Stimulated activated CD8-positive, alpha-beta memory T cell treated with anti-CD3 and anti-CD28 coated beads, Interleukin-12 subunit alpha, Interleukin-12 subunit beta, amount 100 ng/mL, for 24 hours (primary cell): ENCODE measurements around the gene TYMS.

ENCODE experiments used
- DNase-seq: peaks from one replicate; pipeline ENCODE4 v3.0.0-alpha.2; 2020; ENCODE audit errors: extremely low read depth

Gene TYMS

DNA sequence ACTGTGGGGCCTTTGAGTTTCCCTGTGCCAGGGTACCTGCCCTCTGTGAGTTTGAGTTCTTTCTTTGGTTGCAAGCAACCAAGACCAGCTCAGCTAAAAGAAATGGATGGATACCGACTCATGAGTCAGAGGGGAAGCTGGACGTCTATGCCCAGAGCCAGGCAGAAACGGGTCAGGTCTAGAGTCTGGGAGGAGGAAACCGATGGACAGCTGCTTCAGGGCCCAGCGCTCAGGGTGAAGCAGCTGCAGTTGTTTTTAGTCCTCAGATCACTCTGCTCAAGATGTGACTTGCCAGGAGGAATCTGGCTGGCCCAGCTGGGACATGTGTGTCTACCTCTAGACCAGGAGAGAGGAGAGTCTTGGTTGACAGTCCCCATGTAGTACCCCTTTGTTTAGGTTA lies 10.1 kb upstream of the TYMS start:
- no peak for DNase-seq

DNA sequence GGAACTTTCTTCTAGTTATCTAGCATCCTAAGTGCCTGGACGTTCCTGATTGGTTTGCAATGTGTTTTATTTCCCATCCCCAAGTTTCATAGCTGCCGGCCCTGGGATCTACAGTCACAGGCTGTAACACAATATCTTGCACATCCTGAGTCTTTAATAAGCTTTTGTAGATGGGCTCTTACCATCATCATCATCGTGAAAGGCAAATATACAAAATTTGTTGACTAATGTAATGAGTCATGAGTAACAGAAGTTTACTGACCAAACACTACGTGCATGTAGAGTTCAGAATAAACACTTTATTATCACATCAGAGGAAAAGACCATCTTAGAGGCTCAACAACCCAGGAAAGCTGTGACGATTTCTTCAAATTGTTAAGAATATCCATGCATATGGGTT lies 8.1 kb upstream of the TYMS start:
- no peak for DNase-seq

DNA sequence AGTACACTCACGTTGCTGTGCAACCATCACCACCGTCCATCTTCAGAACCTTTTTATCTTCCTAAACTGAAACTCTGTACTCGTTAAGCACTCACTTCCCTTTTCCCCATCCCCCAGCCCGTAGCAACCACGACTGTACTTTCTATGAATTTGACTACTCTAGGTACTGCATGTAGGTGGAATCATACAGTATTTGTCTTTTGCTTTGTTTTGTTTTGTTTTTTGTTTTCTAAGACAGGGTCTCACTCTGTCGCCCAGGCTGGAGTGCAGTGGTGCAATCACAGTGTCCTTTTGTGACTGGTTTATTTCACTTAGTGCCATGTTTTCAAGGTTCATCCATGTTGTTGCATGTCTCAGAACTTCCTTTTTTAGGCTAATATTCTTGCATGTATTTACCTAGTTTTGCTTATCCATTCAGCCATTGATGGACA lies 7.0 kb upstream of the TYMS start:
- DNase-seq = no peak

DNA sequence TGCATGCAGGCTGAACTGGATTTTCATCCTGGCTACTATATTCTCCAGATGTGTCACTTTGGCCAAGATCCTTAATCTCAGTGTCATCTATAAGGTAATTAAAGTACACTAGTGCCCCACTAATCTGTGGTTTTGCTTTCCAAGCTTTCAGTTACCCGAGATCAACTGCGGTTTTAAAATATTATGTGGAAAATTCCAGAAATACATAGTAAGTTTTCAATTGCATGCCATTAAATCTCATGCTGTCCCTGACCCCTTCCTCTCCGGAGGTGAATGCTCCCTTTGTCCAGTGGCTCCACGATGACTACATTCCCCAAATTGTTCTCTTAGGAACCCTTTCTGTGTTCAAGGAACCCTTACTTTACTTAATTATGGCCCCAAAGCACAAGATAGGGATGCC lies 5.3 kb upstream of the TYMS start:
- DNase-seq = no peak

DNA sequence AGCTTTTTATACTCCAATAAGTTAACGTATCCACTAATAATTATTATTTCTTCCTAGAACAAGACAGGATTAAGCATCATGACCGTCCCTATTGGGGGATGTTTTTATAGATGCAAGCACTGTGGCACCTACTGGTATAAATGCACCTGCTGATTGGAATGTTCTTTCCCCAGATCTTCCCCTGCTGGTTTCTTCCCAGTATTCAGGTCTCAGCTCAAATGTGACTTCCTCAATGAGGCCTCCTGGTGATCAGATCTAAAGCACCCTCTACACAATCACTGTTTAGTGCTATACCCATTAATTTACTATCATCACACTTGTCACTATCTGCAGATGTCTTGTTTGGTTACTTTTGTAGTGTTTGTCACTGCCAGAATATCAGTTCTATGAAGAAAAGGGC lies 3.9 kb upstream of the TYMS start:
- DNase-seq = no peak

DNA sequence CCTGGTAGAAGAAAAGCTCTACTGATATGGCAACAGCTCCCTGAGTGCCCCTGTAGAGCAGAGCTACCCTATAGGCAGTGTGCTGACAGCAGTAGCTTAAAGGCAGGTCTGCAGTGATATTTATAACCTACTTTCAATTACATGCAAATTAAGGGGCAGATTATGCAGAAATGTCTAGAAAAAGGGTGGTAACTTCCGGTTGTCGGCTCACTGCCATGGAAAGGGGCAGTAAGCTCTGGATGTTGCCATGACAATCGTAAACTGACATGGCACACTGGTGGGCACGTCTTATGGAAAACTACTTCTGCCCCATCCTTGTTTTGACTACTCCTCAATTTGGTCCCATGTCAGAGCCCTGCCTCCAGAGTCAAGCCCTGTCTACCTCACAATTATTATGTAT lies 2.9 kb upstream of the TYMS start:
- no peak for DNase-seq

DNA sequence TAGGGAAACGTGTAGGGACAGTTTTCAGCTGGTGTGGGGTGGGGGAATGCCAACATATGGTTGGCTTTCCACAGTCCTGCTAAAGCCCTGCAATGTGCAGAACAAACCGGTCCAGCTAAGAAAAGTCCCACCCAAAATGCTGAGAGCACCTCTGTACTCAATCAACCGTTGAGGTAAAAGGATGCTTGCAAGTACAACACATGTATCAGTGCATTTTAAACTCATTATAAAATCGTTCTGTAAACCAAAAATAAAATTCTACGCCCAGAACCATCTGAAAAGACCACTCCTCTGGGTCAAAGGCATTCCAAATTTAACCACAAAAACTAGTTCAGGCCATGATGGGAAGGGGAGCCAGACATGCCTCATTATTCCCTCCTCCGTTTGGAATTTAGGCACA lies 2.0 kb upstream of the TYMS start:
- DNase-seq = no peak

DNA sequence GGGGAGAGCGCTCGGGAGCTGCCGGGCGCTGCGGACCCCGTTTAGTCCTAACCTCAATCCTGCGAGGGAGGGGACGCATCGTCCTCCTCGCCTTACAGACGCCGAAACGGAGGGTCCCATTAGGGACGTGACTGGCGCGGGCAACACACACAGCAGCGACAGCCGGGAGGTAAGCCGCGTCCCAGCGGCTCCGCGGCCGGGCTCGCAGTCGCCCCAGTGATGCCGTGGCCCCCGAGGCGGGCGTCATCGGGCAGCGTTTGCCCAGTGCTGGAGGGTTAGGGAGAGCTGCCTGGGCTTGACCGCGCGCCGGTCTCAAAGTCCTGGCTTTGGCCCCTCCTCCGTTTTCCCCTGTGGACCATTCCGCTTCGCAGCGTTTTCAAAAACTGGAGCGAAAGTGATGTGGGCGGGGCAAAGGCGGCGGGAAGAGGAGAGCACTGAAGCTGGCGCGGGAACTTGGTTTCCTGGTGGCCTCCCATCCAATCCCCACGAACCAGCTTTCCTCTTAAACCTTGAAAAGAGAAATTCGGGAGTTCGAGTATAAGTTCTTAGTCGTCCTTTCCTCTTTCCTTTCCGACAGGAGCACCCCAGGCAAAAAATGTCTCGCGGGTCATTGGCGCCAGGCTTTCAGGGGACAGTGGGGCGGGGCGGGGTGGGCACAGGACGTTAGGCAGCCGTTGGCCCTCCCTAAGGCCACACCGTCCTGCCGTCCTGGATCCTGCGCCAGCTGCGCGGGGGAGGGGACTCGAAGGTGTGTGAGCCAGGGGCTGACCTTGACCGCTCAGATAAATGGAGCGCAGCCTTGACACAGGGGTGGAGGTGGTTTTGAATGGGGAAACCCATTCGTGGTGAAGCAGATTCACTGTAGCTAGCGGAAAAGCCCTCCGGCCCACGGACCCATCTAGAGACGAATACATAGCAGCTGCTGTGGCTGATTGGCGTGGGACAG lies 821 bp downstream of the TYMS start:
- DNase-seq = no peak

DNA sequence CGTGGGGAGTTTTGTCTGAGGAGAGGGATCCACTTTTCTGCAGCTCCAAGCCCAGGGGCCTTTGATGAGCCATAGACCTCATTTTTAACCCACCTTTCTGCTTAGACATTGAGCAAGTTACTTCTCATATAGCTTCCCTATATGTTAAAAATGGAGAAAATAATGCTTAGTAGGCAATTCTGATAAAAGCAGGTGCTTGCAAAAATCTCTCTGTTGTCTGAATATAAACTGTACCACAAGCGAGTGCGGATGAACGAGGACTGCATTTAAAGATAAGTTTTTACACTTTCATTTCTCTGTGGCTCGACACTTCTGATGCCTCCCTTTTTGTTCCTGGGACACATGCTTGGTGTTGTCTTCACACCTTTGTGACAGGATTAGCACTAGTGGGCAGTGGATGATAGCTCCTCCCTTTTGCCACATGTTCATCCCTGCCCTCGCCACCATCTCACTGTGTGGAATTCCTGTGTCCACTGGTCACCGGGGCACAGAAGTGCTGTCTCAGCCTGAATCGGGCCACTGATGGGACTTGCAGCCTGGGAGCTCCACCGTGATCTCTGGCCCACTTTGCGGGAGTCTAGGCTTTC lies 1.6 kb downstream of the TYMS start:
- no peak for DNase-seq

DNA sequence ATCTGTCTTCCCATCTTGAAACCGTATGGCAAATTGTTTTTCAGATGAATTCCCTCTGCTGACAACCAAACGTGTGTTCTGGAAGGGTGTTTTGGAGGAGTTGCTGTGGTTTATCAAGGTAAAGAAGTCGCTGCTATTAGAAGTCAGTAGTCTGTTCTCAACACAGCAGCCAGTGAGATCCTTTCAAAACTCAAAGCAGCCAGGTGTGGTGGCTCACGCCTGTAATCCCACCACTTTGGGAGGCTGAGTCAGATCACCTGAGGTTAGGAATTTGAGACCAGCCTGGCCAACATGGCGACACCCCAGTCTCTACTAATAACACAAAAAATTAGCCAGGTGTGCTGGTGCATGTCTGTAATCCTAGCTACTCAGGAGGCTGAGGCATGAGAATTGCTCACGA lies 2.1 kb downstream of the TYMS start:
- no peak for DNase-seq

DNA sequence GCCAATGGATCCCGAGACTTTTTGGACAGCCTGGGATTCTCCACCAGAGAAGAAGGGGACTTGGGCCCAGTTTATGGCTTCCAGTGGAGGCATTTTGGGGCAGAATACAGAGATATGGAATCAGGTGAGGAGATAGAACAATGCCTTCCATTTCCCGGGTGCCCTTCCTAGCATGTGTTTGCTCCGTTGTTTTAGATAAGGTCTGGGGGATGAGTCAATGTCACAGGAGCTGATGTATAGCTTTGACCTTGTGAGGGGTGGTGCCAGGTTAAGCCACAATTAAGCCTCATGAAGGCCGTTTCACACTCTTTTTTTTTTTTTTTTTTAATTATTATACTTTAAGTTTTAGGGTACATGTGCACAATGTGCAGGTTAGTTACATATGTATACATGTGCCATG lies 4.7 kb downstream of the TYMS start:
- no peak for DNase-seq

DNA sequence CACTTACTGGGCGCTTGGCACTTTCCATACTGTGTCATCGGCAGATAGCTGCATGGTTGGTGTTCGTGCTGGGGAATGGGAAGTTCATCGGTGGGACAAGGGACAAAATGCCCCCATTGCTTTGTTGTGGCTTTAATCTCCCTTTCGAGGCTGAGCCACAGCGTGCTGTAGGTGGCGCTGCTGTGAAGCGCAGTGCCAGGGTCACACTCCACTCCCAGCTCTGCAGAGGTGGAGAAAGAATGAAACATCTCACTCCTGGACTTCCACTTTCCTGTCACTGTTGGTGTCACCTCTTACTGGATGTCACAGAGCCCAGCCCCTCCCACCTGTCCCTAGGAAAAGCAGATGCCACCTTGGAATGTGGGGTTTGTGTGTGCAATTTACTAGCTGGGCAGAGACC lies 8.7 kb downstream of the TYMS start:
- no peak for DNase-seq

DNA sequence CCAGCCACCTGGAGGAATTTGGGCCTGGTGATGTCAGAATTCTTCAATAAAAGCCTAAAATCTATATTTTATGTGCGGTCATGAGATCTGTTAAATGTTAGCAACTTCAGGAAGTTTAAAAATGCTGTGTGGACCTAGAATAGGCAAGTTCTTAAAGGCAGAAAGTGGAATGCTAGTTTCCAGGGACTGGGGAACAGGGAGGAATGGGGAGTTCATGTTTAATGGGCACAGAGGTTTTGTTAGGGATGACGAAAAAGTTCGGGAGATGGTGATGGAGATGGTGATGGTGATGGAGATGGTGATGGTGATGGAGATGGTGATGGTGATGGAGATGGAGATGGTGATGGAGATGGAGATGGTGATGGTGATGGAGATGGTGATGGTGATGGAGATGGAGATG lies 9.2 kb downstream of the TYMS start:
- no peak for DNase-seq

DNA sequence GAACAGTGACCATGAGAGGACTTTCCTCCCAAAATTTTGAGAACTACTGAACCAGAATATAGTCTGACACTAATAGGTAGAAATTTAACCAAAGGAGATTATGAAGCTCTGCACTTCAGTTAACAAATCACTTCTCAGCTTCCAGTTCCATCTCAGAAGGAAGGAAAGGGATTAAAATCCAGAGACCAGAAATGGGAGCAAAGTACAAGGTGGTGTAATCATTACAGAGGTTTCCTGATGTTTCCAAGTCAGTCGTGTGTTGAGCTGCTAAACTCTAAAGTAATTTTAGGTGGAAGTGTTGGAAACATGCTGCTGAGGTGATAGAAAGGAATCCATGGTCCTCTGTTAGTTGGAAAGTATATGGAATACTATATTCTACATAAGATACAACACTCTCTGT lies 10.8 kb downstream of the TYMS start:
- DNase-seq = no peak

DNA sequence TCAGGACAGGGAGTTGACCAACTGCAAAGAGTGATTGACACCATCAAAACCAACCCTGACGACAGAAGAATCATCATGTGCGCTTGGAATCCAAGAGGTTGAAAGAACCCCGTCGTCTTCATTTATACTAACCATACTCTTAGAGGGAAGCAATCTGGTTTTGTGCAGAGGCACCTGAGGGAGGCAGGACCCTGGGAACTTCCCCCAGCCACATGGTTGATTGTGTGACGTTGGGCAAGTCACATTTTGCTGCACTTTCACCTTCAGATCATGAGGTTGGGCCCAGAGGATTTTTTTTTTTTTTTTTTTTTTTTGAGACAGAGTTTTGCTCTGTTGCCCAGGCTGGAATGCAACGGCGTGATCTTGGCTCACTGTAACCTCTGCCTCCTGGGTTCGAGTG lies 11.6 kb downstream of the TYMS start:
- DNase-seq = no peak

DNA sequence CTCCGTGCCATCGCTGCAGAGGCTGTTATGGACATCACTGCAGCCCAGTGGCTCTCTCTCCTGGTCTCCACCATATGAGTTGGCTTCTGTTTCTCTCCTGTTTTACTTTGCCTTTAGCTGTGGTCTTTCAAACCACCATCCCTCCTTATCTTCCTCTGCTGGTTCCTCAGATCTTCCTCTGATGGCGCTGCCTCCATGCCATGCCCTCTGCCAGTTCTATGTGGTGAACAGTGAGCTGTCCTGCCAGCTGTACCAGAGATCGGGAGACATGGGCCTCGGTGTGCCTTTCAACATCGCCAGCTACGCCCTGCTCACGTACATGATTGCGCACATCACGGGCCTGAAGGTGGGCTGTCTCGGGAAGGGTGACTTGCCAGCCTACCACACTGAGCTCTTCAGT lies 13.1 kb downstream of the TYMS start:
- no peak for DNase-seq

DNA sequence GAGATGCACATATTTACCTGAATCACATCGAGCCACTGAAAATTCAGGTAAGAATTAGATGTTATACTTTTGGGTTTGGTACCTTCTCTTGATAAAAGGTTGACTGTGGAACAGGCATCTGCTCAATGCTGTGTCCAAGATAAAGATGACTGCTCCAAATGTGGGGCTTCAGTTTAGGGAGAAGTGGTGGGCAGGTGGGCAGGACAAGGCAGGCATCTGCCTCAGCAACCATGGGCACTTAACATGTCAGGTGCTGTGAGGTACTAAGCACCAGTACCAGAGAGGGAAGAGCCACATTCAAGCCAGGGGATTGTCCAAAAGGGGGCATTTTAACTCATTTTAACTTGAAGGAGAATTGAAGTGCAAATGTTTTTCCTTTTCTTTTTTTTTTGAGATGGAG lies 14.0 kb downstream of the TYMS start:
- no peak for DNase-seq

DNA sequence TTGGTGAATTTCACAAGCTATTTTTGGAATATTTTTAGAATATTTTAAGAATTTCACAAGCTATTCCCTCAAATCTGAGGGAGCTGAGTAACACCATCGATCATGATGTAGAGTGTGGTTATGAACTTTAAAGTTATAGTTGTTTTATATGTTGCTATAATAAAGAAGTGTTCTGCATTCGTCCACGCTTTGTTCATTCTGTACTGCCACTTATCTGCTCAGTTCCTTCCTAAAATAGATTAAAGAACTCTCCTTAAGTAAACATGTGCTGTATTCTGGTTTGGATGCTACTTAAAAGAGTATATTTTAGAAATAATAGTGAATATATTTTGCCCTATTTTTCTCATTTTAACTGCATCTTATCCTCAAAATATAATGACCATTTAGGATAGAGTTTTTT lies 15.9 kb downstream of the TYMS start:
- DNase-seq = no peak

DNA sequence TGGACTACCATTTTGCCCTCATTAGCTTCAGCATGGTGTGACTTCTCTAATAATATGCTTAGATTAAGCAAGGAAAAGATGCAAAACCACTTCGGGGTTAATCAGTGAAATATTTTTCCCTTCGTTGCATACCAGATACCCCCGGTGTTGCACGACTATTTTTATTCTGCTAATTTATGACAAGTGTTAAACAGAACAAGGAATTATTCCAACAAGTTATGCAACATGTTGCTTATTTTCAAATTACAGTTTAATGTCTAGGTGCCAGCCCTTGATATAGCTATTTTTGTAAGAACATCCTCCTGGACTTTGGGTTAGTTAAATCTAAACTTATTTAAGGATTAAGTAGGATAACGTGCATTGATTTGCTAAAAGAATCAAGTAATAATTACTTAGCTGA lies 16.3 kb downstream of the TYMS start:
- no peak for DNase-seq

DNA sequence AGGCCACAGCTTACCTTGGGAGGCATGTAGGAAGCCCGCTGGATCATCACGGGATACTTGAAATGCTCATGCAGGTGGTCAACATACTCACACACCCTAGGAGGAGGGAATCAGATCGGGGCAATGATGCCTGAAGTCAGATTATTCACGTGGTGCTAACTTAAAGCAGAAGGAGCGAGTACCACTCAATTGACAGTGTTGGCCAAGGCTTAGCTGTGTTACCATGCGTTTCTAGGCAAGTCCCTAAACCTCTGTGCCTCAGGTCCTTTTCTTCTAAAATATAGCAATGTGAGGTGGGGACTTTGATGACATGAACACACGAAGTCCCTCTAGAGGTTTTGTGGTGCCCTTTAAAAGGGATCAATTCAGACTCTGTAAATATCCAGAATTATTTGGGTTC lies 17.9 kb downstream of the TYMS start:
- DNase-seq = no peak

DNA sequence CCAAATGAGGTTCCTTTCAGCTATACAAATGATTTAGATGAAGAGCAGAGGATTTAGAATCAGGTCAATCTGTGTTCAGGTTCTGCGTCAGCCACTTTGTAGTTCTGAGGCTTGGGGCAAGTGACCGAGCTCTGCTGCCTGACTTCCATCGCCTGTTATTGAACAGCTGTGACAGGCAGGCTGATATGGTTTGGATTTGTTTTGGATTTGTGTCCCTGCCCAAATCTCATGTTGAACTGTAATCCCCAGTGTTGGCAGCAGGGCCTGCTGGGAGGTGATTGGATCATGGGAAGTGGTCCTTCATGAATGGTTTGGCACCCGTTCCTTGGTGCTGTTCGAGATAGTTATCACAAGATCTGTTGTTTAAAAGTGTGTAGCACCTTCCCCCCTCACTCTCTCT lies 18.6 kb downstream of the TYMS start:
- no peak for DNase-seq

DNA sequence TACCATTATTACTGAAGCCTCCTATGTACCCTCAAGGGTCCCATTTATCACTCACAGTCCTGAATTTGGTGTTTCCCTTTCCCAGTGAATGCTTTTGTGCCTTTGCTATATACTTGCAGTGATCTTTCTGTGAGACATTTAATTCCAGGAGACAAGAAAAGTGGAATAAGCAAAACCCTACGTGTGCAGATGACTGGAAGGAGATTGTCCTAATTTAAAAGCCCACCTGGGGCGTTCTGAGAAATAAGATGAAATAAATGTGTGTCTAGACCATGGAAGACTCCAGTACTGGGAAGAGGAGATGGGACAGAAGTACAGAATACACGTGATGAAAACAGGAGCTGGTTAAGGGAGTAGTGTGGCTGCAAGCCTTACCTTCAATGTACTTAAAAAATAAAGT lies 19.3 kb downstream of the TYMS start:
- no peak for DNase-seq

DNA sequence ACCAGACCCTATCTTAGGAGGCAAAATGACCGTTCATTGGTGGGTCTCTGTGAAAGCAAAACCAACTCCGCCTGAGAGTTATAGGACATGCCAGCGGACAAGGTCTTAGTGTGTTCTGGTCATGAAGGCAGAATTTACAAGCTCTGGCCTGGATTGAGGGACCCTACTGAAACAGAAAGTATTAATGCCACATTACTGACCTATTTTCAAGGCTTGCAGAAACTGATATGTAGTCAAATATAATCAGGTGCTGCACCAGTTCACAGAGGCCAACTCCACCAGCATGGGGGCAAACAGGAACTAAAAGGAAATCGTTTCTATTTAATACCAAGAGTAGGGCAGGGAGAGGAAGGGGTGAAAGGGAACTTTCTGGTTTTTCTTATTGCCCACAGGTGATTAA lies 19.7 kb downstream of the TYMS start:
- DNase-seq = no peak

DNA sequence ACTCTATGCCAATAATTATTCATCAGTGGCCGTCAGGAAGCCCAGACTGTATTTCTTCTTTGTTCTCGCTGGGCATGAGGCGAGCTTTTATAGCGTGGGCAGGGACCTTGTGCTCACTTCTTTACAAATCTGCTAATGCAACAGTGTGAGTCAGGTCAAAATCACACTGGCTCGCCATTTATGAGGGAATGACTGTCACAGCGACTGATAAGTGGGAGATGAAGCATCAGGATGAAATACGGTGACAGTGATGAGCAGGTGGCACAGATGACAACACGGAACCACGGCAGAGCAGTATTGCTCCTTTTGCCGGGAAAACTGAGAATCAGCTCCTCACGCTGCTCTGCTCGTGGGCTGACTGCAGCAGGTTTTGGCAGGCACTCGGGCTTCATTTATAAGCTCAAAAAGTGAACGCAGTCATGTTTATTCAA lies 20.5 kb downstream of the TYMS start:
- no peak for DNase-seq
